ENCODE data around the gene SLC2A11.
"Not testable (repeated sequence)": the region's sequence is repeated elsewhere in the genome, so short reads cannot be mapped to it uniquely, and the experiment has no call there.

The SLC2A11 gene

DNA sequence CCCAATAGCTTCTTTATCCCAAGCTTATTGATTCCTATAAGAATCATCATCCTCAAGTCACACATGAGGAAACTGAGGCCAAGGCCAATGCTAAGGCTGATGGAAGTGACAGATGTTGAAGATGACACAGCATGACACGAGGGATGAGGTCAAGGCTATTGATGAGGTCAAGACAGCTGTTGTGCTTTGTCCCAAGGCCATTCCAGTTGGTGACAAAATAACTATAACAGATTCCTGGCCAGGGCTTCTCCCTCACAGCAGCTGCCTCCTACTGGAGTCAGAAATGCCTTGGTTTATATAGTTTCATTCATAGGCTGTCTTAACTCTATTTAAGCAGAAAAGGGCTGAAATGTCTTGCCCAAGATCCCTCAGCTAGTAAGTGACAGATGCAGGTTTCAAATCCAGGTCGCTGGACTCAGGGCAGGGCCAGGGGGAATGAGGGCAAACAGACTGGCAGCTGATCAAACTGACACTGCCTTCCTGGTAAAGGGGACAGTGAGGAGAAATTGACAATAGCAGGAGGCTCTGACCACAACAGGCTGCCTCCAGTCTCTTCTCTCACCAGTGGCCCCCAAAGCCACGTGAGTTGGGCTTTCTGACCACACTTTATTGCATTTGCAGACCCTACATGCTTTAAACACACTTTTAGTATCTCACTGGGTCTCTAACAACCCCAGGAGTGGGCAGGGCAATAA, 53.0 kb downstream of the SLC2A11 start:
- Mint-ChIP-seq H3K27ac (no peak overlapping the region), H3K27me3 (no peaks in the 10 kb centered on the region), H3K4me1 (ENCODE audit: low read depth) (peaks cover 32% of the 10 kb centered on the region), H3K36me3 (ENCODE audit: low read depth) (peaks cover 27% of the 10 kb centered on the region), H3K4me3 (no peak overlapping the region), H3K9me3 (no peaks in the 10 kb centered on the region)
- DNase-seq = no peak

DNA sequence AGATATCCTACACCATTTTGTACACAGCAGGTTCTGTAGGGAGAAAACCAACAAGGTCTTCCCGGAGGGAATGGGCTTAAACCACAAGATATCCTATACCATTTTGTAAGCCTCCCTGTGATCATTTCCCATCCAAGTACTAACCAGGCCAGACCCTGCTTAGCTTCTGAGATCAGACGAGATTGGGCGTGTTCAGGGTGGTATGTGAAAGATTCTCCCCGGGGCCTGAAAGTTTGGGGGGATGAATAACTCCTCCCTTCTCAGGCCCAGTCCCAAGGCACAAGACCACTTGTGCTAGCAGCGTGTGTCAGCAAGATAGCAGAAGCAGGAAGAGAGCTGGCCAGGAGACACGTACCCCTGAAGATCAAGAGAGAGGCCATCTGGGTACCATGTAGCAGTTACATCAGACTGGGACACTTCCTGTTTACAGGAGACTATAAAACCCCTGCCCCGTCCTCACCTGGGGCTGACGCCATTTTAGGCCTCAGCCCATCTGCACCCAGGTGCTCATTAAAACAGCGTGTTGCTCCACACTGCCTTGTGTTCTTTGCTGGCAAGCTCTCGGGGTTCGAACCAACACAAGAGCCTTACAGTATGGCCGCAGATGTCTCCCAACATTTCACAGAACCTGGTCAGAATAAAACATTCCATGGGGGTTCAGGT, 53.8 kb downstream of the SLC2A11 start:
- H3K9me3 Mint-ChIP-seq = no peaks in the 10 kb centered on the region
- H3K27ac Mint-ChIP-seq = no peak overlapping the region
- DNase-seq = no peak
- no peak overlapping the region for H3K4me3 Mint-ChIP-seq
- H3K27me3 Mint-ChIP-seq = no peaks in the 10 kb centered on the region
- peaks cover 35% of the 10 kb centered on the region for H3K4me1 Mint-ChIP-seq (ENCODE audit: low read depth)
- peaks cover 27% of the 10 kb centered on the region for H3K36me3 Mint-ChIP-seq (ENCODE audit: low read depth)

DNA sequence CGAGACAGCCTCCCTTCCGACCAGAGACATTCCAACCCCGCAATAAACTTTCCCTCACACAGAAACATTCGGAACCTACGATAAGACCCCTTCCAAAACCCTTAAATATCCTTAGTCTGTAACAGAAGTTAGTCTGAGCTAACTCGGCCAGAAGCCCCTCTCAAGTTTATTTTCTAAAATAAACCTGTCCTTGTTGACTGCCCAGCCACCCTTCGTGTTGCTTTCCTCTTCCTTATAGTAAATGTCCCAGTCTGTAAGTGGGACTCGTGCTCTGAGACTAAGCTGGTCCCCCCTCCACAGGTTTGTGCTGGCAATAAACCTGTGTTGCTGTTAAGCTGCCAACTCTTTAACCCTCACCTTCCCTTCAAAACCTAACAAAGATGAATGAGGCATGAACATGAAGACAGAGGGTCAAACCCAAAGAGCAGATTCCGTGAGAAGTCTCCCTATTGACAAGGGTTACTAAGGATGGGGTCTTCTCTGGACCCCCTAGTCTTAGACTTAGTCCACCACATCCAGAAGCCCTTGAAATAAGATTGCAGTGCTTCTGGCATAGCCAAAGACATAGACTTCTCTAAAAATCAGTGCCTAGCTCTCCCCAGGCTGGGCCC, 54.7 kb downstream of the SLC2A11 start:
- no peak for DNase-seq
- Mint-ChIP-seq H3K4me1 (ENCODE audit: low read depth) (peaks cover 35% of the 10 kb centered on the region), H3K36me3 (ENCODE audit: low read depth) (peaks cover 32% of the 10 kb centered on the region), H3K4me3 (no peak overlapping the region), H3K9me3 (no peaks in the 10 kb centered on the region), H3K27ac (peak overlapping the region; percentile 75), H3K27me3 (no peaks in the 10 kb centered on the region)

- Mint-ChIP-seq H3K4me1 (ENCODE audit: low read depth) (peaks cover 35% of the 10 kb centered on the region), H3K36me3 (ENCODE audit: low read depth) (peaks cover 39% of the 10 kb centered on the region), H3K4me3 (peak overlapping the region; percentile 94), H3K9me3 (no peaks in the 10 kb centered on the region), H3K27ac (peak overlapping the region; percentile 99), H3K27me3 (no peaks in the 10 kb centered on the region)
- DNase-seq = peak; percentile 42
These were observed 55.6 kb downstream of the SLC2A11 start for GRCh38 chr22:23913306-23913660.

DNA sequence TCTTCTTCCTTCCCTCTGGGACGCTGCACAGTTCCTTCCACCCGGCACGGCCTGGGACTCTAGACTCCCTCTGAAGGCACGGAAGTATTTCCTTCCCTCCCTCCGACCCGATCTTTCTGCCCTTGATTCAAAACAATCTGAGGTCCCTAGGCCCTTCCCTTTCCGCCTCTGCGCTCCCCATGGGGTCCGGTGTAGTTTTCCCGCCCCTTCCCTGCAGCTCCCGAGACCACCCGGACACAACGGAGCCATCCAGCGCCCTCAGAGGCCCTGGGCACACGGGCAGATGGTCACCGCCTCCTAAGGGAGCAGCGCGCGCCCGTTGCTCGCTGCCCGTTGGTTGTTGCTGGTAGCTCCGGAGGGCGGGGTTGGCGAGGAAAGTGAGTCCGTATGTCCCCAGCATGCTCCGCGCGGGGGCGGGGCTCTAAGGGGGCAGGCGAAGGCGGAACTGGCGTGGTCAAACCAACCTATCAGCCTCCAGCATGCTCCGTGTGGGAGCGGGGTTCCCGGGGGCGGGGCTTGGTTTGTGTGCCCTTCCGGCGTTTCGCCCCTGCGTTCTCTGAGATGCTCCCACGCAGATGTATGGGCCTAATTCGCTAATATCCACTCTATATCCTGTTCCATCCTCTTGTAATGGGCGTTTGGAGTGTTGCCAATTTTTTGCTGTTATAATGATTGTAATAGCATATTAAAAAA, 56.1 kb downstream of the SLC2A11 start:
- H3K36me3 Mint-ChIP-seq (ENCODE audit: low read depth) = peaks cover 44% of the 10 kb centered on the region
- H3K4me1 Mint-ChIP-seq (ENCODE audit: low read depth) = peaks cover 35% of the 10 kb centered on the region
- H3K27me3 Mint-ChIP-seq = no peaks in the 10 kb centered on the region
- no peaks in the 10 kb centered on the region for H3K9me3 Mint-ChIP-seq
- peak overlapping the region; percentile 99 for H3K27ac Mint-ChIP-seq
- peak overlapping the region; percentile 94 for H3K4me3 Mint-ChIP-seq
- peak; percentile 99 for DNase-seq

- Mint-ChIP-seq H3K9me3 (no peaks in the 10 kb centered on the region), H3K4me1 (ENCODE audit: low read depth) (peaks cover 35% of the 10 kb centered on the region), H3K27ac (peak overlapping the region; percentile 18), H3K4me3 (no peak overlapping the region), H3K36me3 (ENCODE audit: low read depth) (peaks cover 51% of the 10 kb centered on the region), H3K27me3 (no peaks in the 10 kb centered on the region)
- no peak for DNase-seq
These were observed 57.6 kb downstream of the SLC2A11 start for GRCh38 chr22:23915290-23915689.

- H3K27me3 Mint-ChIP-seq, DNase-seq, H3K9me3 Mint-ChIP-seq, H3K4me3 Mint-ChIP-seq: not testable (repeated sequence)
- Mint-ChIP-seq H3K4me1 (ENCODE audit: low read depth) (peaks cover 13% of the 10 kb centered on the region), H3K27ac (peak overlapping the region; percentile 65), H3K36me3 (ENCODE audit: low read depth) (peaks cover 74% of the 10 kb centered on the region)
These were observed 62.6 kb downstream of the SLC2A11 start for GRCh38 chr22:23920267-23920611.

DNA sequence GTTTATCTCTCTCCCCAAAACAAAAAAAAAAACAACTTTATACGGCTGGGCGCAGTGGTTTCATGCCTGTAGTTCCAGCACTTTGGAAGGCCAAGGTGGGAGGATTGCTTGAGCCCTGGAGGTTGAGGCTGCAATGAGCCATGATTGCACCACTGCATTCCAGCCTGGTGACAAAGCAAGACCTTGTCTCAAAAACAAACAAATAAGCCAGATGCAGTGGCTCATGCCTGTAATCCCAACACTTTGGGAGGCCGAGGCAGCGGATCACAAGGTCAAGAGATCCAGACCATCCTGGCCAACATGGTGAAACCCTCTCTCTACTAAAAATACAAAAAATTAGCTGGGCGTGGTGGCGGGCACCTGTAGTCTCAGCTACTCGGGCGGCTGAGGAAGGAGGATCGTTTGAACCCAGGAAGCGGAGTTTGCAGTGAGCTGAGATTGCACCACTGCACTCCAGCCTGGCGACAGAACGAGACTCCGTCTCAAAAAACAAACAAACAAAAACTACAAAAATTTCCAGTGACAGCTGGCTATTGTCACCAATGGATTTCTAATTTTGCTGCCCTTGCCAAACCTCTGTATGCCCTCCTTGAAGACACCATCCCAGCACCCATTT, 64.0 kb downstream of the SLC2A11 start:
- H3K4me3 Mint-ChIP-seq; H3K27ac Mint-ChIP-seq; H3K27me3 Mint-ChIP-seq; H3K9me3 Mint-ChIP-seq; DNase-seq; H3K4me1 Mint-ChIP-seq (ENCODE audit: low read depth): not testable (repeated sequence)
- peaks cover 86% of the 10 kb centered on the region for H3K36me3 Mint-ChIP-seq (ENCODE audit: low read depth)

GRCh38 chr22:23922921-23923320, 65.2 kb downstream of the SLC2A11 start:
- H3K36me3 Mint-ChIP-seq (ENCODE audit: low read depth) = peaks cover 88% of the 10 kb centered on the region
- H3K27ac Mint-ChIP-seq = peak overlapping the region; percentile 59
- H3K27me3 Mint-ChIP-seq = no peaks in the 10 kb centered on the region
- H3K4me3 Mint-ChIP-seq = no peak overlapping the region
- H3K4me1 Mint-ChIP-seq (ENCODE audit: low read depth) = peaks cover 6% of the 10 kb centered on the region
- H3K9me3 Mint-ChIP-seq = peaks cover 6% of the 10 kb centered on the region
- no peak for DNase-seq

- H3K4me1 Mint-ChIP-seq (ENCODE audit: low read depth) = peaks cover 6% of the 10 kb centered on the region
- no peak overlapping the region for H3K27ac Mint-ChIP-seq
- H3K27me3 Mint-ChIP-seq = no peaks in the 10 kb centered on the region
- peaks cover 92% of the 10 kb centered on the region for H3K36me3 Mint-ChIP-seq (ENCODE audit: low read depth)
- H3K9me3 Mint-ChIP-seq = peaks cover 6% of the 10 kb centered on the region
- no peak overlapping the region for H3K4me3 Mint-ChIP-seq
- DNase-seq = no peak
These were observed 67.4 kb downstream of the SLC2A11 start for GRCh38 chr22:23925020-23925606.

DNA sequence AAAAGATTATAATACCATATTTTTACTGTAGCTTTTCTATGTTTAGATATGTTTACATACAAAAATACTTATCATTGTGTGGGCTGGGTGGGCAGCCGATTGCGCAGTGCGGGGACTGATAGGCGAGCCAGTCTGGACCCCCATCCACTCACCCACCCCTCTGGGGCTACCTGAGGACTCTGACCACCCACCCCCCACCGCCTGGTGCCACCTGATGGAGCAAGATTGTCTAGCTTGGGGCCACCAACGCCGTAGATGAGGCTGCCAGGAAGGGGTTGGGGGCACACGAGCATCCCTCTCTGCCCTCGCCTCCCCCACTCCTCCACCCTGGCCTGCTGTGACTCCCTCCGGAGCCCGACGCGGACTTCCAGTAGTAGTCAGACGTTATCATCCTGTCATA, 68.9 kb downstream of the SLC2A11 start:
- H3K36me3 Mint-ChIP-seq (ENCODE audit: low read depth) = peaks cover 94% of the 10 kb centered on the region
- peaks cover 10% of the 10 kb centered on the region for H3K9me3 Mint-ChIP-seq

More for the DNA sequence above, 68.9 kb downstream of the SLC2A11 start:
- peaks cover 7% of the 10 kb centered on the region for H3K4me1 Mint-ChIP-seq (ENCODE audit: low read depth)
- DNase-seq = no peak
- no peak overlapping the region for H3K27ac Mint-ChIP-seq
- H3K27me3 Mint-ChIP-seq = no peaks in the 10 kb centered on the region
- no peak overlapping the region for H3K4me3 Mint-ChIP-seq
